Vagina (tissue), 2 donors: ENCODE results near the gene SDHC. TPM values are rescaled to one million over a fixed set of nuclear protein-coding genes. Genes with fewer than 3 reads are reported as not detected.
A peak's percentile ranks its signal among the peaks of the same experiment; 100 is the strongest.

ENCODE experiments used
- DNase-seq, 2 donors: peaks; one replicate each; pipeline ENCODE4 v3.0.0-alpha.2; 2017; ENCODE audit errors: extremely low spot score in 2 of 2
- H3K27ac ChIP-seq: fragments of 200-600 bp; sonication (generic); one replicate; pipeline ENCODE4 v1.5.1; 2019
- H3K27me3 ChIP-seq: fragments of 200-600 bp; sonication (generic); one replicate; pipeline ENCODE4 v1.5.1; 2019
- H3K36me3 ChIP-seq, 2 donors: fragments of 200-600 bp; sonication (generic); one replicate each; pipeline ENCODE4 v1.5.1; 2017 to 2019
- H3K4me1 ChIP-seq: fragments of 200-600 bp; sonication (generic); one replicate; pipeline ENCODE4 v1.5.1; 2019
- H3K4me3 ChIP-seq, 2 donors: fragments of 200-600 bp; sonication (generic); 1 replicate in 1 of 2; 2 replicates in 1 of 2; pipeline ENCODE4 v1.5.1; 2016 to 2019
- H3K9me3 ChIP-seq: fragments of 200-600 bp; sonication (generic); one replicate; pipeline ENCODE4 v1.5.1; 2019
- CTCF ChIP-seq, 3 experiments: fragments of 450-650 bp in 2 of 3; fragments of 200-600 bp in 1 of 3; sonication (generic) in 1 of 3; IDR thresholded peaks; one replicate each; pipeline ENCODE4 v1.5.1; 2017 to 2019; ENCODE audit warnings: antibody characterized with exemption in 3 of 3, mild to moderate bottlenecking in 2 of 3, moderate library complexity in 2 of 3
- POLR2A ChIP-seq, 2 donors: fragments of 450-650 bp; IDR thresholded peaks; one replicate each; pipeline ENCODE4 v1.6.1; 2017; ENCODE audit warnings: antibody characterized with exemption in 2 of 2, mild to moderate bottlenecking in 2 of 2, moderate library complexity in 2 of 2
- POLR2AphosphoS5 ChIP-seq, 2 donors: sonication (generic); formaldehyde crosslinking; IDR thresholded peaks; one replicate each; pipeline ENCODE4 v1.9.0; 2017; ENCODE audit warnings: antibody characterized with exemption in 2 of 2, mild to moderate bottlenecking in 2 of 2, low read depth in 1 of 2; ENCODE audit not compliant: insufficient read depth in 1 of 2
- intact Hi-C: fragments of 100-400 bp; cut with DNase I; formaldehyde crosslinking; loops from one replicate; pipeline ENCODE4 v1.15.1; 2023
- total RNA-seq: library from RNA; depleted of rRNA; stranded (reverse); fragments of >200 nt; gene quantifications from one replicate; pipeline ENCODE4 v1.2.3, GENCODE V29; 2016

Gene SDHC
- total RNA-seq: 44.9 TPM

GRCh38 chr1:161314201-161314981 is at the start of gene SDHC:
Gene SDHC, plus strand, starts transcription at chr1:161314381. Its CDS starts 25 bp downstream, at chr1:161314406.
- Histone ChIP-seq H3K36me3 (peaks cover 0 to 4% of the 10 kb centered on the region in 2 donors), H3K4me3 (peak within 1 kb of the TSS; percentile 61 to 78), H3K27me3 (no peaks in the 10 kb centered on the region), H3K9me3 (no peaks in the 10 kb centered on the region), H3K27ac (peak within 1 kb of the TSS; percentile 91), H3K4me1 (peaks cover 17% of the 10 kb centered on the region)
- intact Hi-C loops: loop anchor here (10.0 kb wide), 1 partner anchor 70 kb away; no protein-coding TSS in a partner anchor
- DNase-seq: peak in 1 of 2 donors; percentile 95
- TF ChIP-seq POLR2A (IDR thresholded peaks at IDR 0.05) (peak in 1 of 2 donors; percentile 69), POLR2AphosphoS5 (IDR thresholded peaks at IDR 0.05; ENCODE audit: insufficient read depth in 1 of 2, low read depth in 1 of 2) (peak; percentile 91 to 95), CTCF (IDR thresholded peaks at IDR 0.05) (no peak)

- Histone ChIP-seq H3K27me3 (no peaks in the 10 kb centered on the region), H3K4me1 (peaks cover 9% of the 10 kb centered on the region), H3K4me3 (no peak overlapping the region), H3K9me3 (no peaks in the 10 kb centered on the region), H3K27ac (no peak overlapping the region), H3K36me3 (no peaks in the 10 kb centered on the region)
- TF ChIP-seq POLR2A (IDR thresholded peaks at IDR 0.05) (no peak), POLR2AphosphoS5 (IDR thresholded peaks at IDR 0.05; ENCODE audit: insufficient read depth in 1 of 2, low read depth in 1 of 2) (no peak), CTCF (IDR thresholded peaks at IDR 0.05) (no peak)
- DNase-seq: no peak
- intact Hi-C loops: no loop called here
Observed at GRCh38 chr1:161265305-161265704, 48.9 kb upstream of the SDHC start.

- DNase-seq: no peak
- no peaks in the 10 kb centered on the region for H3K27me3 ChIP-seq
- H3K9me3 ChIP-seq: no peaks in the 10 kb centered on the region
- intact Hi-C loops: no loop called here
- H3K36me3 ChIP-seq: no peaks in the 10 kb centered on the region
- peaks cover 2% of the 10 kb centered on the region for H3K4me1 ChIP-seq
- TF ChIP-seq CTCF (IDR thresholded peaks at IDR 0.05) (no peak), POLR2AphosphoS5 (IDR thresholded peaks at IDR 0.05; ENCODE audit: insufficient read depth in 1 of 2, low read depth in 1 of 2) (no peak), POLR2A (IDR thresholded peaks at IDR 0.05) (no peak)
- H3K4me3 ChIP-seq: no peak overlapping the region
- H3K27ac ChIP-seq: no peak overlapping the region
Observed at GRCh38 chr1:161266202-161266601, 48.0 kb upstream of the SDHC start.

- Histone ChIP-seq H3K4me3 (no peak overlapping the region), H3K27me3 (no peaks in the 10 kb centered on the region), H3K4me1 (no peaks in the 10 kb centered on the region), H3K36me3 (no peaks in the 10 kb centered on the region), H3K27ac (no peak overlapping the region), H3K9me3 (no peaks in the 10 kb centered on the region)
- intact Hi-C loops: no loop called here
- no peak for TF ChIP-seq POLR2A (IDR thresholded peaks at IDR 0.05)
- no peak for TF ChIP-seq CTCF (IDR thresholded peaks at IDR 0.05)
- TF ChIP-seq POLR2AphosphoS5 (IDR thresholded peaks at IDR 0.05; ENCODE audit: insufficient read depth in 1 of 2, low read depth in 1 of 2): no peak
- no peak for DNase-seq
Observed at GRCh38 chr1:161266836-161267235, 47.3 kb upstream of the SDHC start.

- H3K36me3 ChIP-seq: no peaks in the 10 kb centered on the region
- H3K4me3 ChIP-seq: no peak overlapping the region
- no peaks in the 10 kb centered on the region for H3K27me3 ChIP-seq
- no peak for TF ChIP-seq POLR2AphosphoS5 (IDR thresholded peaks at IDR 0.05; ENCODE audit: insufficient read depth in 1 of 2, low read depth in 1 of 2)
- TF ChIP-seq CTCF (IDR thresholded peaks at IDR 0.05): no peak
- no peak for TF ChIP-seq POLR2A (IDR thresholded peaks at IDR 0.05)
- H3K9me3 ChIP-seq: no peaks in the 10 kb centered on the region
- H3K4me1 ChIP-seq: no peaks in the 10 kb centered on the region
- H3K27ac ChIP-seq: no peak overlapping the region
- intact Hi-C loops: no loop called here
- DNase-seq: no peak
Observed at GRCh38 chr1:161267321-161267720, 46.9 kb upstream of the SDHC start.
